Fibroblast of pulmonary artery (primary cell): ENCODE data around the gene EPN2.
A peak's percentile ranks its signal among the peaks of the same experiment; 100 is the strongest.
"Not testable (repeated sequence)": the region's sequence is repeated elsewhere in the genome, so short reads cannot be mapped to it uniquely, and the experiment has no call there.

Experiments
- DNase-seq: peaks from one replicate; pipeline ENCODE4 v3.0.0-alpha.2; 2010; ENCODE audit warnings: low read depth
- H3K4me3 ChIP-seq: replicated peaks from 2 replicates; pipeline ENCODE4 v1.5.1; 2011; ENCODE audit warnings: low read depth, mild to moderate bottlenecking, control low read depth, low read length, moderate library complexity

Gene EPN2

DNA sequence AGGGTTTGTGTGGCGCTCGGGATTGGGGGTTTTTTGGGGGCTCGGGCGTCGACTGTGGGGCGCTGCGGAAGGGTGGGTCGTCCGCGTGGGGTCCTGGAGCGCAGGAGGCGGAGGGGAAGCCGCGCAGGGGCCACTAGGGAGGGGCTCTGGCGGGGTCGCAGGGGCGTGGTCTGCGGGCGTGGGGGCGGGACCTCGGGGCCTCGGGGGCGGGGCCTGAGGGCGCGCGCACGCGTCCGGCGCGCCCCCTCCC lies at the start of gene EPN2:
Gene EPN2 (plus strand): TSS at position 228 of the 250 bp plus-strand sequence. CDS start 45,754 bp downstream, outside the sequence.
- peak within 1 kb of the TSS; percentile 93 for H3K4me3 ChIP-seq
- DNase-seq = peak; percentile 65

DNA sequence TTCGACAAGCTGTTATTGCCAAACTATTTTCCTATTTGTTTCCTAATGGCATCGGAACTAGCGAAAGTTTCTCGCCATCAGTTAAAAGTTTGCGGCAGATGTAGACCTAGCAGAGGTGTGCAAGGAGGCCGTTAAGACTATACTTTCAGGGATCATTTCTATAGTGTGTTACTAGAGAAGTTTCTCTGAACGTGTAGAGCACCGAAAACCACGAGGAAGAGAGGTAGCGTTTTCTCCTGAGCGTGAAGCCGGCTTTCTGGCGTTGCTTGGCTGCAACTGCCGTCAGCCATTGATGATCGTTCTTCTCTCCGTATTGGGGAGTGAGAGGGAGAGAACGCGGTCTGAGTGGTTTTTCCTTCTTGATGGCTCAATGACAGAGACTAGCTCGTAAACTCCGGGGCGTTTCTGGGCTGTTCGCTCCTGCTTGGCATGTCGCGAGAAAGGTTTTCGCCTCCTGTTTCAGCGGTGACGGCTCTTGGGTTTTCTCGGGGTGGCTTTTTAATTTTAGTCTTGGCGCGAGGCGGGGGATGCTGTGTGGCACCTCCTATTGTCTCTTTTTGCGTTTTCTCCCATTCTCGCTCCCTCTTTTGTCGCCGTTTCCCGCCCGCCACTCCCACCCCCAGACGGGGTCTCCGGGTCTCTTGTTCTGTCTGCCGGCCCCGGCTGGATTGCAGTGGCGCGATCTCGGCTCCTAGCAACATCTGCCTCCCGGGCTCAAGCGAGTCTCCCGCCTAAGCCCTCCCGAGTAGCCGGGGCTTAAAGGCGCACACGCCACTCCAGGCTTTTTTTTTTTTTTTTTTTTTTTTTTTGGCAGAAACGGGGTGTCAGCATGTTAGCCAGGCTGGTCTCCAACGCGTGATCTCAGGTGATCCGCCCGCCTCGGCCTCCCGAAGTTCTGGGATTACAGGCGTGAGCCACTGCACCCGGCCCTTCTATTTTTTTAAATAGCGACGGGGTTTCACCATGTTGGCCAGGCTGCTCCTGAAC lies 49.0 kb upstream of the EPN2 start:
- DNase-seq = not testable (repeated sequence)

DNA sequence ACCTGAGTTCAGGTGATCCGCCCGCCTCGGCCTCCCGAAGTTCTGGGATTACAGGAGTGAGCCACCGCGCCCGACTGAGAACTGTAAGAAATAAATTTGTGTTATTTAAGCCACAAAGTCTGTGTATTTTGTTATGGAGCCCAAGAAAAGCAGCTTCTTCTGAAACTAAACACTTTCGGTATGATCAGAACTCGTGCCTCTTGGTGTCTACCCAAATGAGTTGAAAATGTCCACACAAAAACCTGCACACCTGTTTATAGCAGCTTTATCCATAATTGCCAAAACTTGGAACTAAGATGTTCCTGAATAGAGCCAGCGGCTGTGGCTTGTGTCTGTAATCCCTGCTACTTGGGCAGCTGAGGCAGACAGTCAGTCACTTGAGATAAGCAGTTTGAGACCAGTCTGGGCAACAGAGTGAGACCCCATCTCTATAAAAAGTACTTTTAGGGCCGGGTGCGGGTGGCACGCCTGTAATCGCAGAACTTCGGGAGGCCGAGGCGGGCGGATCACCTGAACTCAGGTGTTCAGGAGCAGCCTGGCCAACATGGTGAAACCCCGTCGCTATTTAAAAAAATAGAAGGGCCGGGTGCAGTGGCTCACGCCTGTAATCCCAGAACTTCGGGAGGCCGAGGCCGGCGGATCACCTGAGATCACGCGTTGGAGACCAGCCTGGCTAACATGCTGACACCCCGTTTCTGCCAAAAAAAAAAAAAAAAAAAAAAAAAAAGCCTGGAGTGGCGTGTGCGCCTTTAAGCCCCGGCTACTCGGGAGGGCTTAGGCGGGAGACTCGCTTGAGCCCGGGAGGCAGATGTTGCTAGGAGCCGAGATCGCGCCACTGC lies 48.1 kb upstream of the EPN2 start:
- H3K4me3 ChIP-seq, DNase-seq: not testable (repeated sequence)

More for the DNA sequence above, 49.0 kb upstream of the EPN2 start:
- H3K4me3 ChIP-seq = not testable (repeated sequence)

DNA sequence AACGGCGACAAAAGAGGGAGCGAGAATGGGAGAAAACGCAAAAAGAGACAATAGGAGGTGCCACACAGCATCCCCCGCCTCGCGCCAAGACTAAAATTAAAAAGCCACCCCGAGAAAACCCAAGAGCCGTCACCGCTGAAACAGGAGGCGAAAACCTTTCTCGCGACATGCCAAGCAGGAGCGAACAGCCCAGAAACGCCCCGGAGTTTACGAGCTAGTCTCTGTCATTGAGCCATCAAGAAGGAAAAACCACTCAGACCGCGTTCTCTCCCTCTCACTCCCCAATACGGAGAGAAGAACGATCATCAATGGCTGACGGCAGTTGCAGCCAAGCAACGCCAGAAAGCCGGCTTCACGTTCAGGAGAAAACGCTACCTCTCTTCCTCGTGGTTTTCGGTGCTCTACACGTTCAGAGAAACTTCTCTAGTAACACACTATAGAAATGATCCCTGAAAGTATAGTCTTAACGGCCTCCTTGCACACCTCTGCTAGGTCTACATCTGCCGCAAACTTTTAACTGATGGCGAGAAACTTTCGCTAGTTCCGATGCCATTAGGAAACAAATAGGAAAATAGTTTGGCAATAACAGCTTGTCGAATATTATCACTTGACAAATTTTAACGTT lies 47.3 kb upstream of the EPN2 start:
- not testable (repeated sequence) for H3K4me3 ChIP-seq, DNase-seq

DNA sequence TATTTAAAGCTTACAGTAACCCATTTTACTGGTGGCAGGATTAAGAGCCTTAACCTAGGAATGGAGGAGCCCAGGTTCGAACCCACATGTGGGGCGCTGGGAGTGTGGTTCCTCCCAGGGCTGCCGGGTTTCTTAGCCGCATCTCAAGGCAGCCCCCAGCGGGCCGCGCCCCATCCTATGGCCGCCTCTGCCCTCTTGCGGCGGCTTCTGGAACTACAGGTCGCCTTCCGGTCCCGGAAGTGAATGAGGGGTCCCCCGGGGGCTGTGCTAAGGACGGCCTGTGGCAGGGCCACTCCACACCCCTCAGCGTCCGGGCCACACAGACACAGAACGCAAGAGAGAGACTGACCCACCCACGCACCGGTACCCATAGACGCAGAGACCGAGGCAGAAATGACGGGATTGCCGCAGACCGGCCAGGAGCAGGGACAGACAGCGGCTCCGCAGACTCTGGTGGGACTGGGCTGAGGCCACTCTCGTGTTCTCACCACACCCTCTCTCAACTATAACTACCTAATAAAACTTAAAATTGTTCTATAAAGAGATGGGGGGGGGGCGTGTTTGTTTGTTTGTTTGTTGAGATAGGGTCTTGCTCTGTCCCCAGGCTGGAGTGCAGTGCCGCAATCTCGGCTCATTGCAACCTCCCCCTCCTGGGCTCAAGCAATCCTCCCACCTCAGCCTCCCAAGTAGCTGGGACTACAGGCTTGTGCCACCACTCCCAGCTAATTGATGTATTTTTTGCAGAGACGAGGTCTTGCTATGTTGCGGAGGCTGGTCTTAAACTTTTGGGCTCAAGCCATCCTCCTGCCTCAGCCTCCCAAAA lies 40.6 kb upstream of the EPN2 start:
- DNase-seq = not testable (repeated sequence)
- peak overlapping the region; percentile 45 for H3K4me3 ChIP-seq

DNA sequence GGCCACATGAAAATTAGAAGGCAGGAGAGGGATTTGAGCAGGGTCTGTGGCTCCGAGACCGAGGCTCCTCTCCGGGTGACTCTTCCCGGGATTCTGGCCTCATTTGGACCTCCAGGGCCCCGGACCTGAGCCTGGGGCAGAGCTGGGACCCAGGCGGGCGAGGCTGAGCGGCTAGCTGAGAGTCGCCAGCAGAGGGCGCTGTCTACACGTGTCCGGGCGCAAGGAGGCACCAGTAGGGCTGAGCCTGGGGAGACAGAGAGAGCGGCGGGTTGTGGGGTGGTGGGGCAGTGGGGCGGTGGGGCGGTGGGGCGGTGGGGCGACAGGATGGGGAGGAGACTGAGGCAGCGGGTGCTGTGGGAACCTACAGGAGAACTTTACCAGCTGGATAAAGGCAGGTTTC lies 34.7 kb upstream of the EPN2 start:
- not testable (repeated sequence) for DNase-seq, H3K4me3 ChIP-seq

DNA sequence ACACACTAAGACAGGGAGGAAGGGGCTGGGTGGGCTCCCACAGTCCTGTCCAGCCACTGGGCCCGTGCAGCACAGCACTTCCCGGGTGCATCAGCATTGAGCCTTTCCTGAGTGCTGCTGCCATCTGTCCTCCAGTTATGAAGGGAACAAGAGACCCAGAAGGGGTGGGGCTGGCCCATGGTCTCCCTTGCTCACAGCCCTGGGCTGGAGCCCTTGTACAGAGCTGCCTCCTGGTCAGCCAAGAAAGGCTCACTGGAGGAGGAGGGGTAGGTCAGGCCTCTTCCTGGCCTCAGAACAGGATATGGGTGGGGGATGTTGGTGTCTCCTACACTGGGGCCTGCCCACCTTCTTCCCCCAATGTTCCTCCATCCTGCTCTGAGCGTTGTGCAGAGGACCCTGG lies 33.7 kb upstream of the EPN2 start:
- DNase-seq, H3K4me3 ChIP-seq: not testable (repeated sequence)

DNA sequence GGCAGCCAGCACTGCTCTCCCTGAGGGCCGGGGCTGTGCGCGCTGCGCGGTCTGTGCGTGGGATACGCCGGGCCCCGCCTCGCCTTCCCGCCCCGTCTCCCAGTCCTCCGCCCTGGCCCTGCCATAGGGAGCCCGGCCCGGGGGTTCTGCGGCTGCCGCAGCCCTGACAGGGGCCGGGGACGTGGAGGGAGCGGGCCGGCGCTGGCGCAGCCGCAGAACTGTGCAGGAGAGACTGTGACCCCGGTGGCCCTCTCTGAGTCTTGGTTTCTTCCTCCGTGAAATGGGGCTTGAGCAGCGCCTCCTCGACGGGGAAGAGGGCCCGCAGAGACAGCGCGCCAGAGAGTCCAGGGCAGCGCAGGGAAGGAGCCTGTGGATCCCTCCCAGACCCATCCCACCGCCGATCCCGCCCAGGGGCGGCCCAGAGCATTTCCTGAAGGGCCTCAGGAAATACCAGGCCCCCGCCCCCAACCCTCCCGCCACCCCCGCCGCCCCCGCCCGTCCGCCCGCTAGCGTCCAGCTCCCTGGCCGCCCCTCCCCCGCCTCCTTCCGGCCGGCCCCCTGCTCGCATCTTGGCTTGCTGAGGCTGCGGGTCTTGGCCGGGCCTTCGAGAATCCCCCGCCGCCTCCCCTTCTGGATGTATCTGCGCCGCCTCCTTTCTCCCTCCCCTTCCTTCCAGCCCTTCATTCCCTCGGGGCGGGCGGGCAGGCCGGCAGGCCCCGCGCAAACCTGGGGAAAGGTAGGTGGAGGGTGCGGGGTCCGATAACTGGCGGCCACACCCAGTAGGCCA lies 21.9 kb upstream of the EPN2 start:
- DNase-seq, H3K4me3 ChIP-seq: not testable (repeated sequence)

DNA sequence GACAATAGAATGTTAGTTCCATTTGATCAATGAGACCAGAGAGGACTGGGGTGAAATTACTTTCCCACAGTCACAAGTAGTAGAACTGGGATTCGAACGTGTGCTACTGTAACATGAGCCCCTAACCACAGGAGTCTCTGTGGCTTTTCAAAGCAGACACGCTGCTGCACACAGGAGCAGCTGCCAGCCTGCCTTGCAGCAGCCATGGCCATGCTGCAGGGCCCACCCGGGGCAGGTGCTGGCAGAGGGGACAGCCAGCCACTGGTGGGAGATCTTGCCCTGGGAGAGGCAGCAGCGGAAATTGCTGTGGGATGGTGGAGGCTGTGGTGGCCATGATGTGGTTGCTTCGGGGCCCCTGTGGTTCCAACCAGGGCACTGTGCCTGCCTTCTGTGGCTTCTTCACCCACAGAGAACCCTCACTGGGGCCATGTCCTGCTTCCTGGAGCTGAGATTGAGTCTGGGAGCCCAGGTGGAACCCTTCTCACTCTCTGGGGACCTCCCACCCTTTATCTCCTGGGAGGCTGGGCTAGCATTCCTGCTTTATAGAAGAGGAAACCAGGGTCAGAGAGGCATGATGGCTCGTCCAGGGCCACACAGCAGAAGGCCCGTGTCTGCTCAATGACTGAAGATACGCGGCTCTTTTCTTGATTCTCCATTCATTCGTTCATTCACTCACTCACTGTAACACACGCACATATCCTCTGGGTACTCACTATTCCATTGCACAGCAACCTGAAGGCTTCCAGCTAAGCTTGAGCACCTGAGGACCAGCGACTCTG lies 20.8 kb upstream of the EPN2 start:
- H3K4me3 ChIP-seq, DNase-seq: not testable (repeated sequence)

DNA sequence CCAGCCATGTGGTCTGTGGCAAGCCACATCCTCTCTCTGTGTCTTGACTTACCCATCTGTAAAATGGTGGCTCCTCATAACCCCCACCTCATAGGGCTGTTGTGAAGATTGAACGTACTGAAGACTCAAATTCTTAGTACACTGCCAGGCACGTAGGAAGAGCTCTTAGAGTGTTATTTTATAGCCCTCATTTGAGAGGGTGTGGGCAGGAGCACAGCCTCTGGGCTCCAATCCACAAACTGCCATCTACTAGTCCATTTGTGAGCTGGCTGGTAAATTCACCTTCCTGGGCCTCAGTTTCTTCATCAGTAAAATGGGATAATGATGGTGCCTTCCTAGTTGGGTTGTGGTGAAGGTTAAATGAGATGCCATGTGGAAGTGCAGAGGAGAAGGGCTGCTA lies 18.3 kb upstream of the EPN2 start:
- not testable (repeated sequence) for H3K4me3 ChIP-seq, DNase-seq

DNA sequence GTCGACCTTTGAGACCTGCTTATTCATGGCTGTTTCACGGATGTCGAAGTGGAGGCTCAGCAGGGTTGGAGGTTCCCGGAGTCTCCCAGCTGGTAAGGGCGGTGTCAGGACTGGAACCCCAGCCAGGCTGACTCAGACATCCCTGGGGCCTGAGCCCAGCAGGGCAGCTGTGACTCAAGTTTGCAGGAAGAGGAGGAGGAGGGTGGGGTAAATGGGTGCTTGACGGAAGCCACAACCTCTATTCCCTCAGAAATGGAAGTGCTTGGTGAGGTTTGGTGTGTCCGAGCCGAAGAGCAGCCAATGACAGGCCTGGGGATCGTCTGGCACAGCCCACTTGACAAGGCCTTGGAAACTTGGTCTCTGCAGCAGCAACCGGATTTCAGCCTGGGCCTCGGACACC lies 17.8 kb upstream of the EPN2 start:
- DNase-seq, H3K4me3 ChIP-seq: not testable (repeated sequence)

DNA sequence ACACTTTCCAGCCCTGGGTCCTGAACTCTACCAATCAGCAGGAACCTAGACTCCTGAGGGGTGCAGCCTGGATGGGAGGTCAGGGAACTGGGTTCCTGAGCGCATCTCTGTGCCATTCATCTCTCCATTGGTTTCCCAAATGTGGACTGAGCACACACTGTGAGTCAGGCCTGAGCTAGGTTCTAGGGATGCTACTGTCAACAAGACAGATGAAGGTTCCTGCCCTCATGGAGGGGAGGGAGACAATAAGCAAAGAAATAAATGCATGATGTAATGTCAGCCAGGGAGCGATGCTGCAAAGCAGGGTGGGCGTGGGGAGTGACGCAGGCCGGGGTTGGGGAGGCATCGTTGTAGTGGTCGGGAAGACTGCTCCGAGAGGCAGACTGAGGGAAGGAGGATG lies 17.0 kb upstream of the EPN2 start:
- H3K4me3 ChIP-seq = not testable (repeated sequence)

DNA sequence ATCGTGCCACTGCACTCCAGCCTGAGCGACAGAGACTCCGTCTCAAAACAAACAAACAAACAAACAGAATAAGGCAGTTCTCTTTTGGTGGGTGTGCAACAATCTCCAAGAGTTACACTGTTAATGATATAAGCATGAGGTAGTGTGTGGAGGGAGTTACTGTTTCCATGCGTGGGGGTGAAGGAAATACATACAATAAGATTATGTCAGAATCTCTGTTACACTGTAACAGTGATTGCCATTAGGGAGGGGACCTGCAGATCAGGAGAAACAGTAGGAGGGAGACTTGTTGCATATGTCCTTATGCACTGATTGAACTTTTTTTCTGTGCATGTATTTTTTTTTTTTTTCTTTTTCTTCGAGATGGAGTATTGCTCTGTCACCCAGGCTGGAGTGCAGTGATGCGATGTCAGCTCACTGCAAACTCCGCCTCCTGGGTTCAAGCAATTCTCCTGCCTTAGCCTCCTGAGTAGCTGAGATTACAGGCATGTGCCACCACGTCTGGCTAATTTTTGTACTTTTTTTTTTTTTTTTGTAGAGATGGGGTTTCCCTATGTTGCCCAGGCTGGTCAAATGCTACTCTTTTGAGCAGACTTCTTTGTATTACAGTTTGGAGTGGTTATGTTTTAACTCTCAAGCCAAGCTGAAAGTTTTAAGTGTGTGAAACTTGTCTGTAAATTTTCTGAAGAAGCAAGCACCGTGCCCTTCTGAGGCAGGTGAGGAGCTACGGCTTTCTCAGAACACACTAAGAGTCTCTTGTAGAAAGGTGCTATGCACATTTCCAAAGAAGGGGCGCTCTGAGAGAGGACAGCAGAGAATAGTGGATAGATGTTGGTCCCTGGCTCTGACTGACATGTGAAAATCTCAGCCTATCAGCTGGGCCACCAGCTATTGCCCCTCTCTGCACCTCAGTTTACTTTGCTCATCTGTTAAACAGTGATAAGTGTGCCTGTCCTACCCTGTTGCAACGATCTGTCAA lies 10.3 kb upstream of the EPN2 start:
- not testable (repeated sequence) for DNase-seq

More for the DNA sequence above, 17.0 kb upstream of the EPN2 start:
- DNase-seq = not testable (repeated sequence)

DNA sequence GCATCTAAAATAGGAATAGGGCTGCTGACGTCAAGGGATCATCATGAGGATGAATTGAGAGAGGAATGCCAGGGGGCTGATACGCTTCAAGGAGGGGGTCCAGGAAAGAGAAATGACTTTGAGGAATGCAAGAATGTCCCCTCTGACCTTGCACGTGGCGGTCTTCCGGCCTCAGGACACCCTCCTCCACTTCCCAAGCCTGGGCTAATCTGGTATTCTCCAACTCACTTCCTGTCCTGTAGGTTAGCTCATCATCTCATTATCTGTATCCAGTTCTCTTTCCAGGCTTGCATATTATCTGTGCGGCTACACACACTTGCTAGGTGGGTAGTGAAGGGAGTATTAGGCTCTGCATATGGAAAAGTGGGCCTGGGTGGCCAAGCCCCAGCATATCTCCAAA lies 2.5 kb upstream of the EPN2 start:
- DNase-seq = peak; percentile 65
- not testable (repeated sequence) for H3K4me3 ChIP-seq

More for the DNA sequence above, 10.3 kb upstream of the EPN2 start:
- H3K4me3 ChIP-seq = not testable (repeated sequence)

DNA sequence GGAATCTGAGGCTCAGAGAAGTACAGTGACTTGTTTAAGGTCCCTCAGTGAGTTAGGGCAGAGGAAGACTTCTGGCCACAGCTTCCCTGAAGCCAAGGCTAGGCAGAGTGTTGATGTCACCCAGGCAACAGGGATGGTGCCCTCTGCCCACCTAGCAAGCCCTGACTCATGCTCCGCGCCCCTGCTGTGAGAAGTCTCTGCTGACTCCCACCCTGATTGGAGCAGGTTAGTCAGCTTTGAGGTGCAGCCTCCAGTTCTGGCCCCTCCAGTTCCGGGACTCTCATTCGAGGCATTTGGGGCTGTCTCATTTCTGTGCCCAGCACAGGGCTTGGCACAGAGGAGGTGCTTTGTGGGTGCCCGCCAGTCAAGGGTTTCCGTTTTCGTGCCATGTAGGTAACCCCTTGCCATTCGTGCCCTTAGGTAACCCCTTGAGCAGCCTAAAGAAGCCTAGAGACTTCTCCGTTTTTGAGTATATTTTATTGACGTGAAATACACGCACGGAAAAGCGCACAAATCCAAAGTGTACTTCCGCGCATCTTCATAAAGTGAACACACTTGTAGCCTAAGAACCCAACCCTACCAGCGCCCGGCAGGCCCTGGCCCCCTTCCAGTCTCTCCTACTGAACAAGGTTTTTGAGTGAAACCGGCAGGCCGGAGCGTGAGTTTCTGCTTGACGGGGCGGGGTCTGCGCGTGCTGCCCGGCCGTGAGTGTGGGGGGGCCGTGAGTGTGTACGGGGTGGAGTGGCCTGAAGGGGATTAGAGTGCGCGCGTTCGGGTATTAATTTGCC lies 621 bp upstream of the EPN2 start:
- H3K4me3 ChIP-seq, DNase-seq: not testable (repeated sequence)
